ENCODE results near the gene C13orf42.
"Not testable (repeated sequence)": the region's sequence is repeated elsewhere in the genome, so short reads cannot be mapped to it uniquely, and the experiment has no call there.

The C13orf42 gene

GRCh38 chr13:51120873-51121272 lies 9.8 kb upstream of the C13orf42 start:
- not testable (repeated sequence) for DNase-seq (ENCODE audit: low read depth)

GRCh38 chr13:51118809-51119431 lies 7.8 kb upstream of the C13orf42 start:
- DNase-seq (ENCODE audit: low read depth) = no peak

GRCh38 chr13:51113969-51114368 lies 2.9 kb upstream of the C13orf42 start:
- no peak for DNase-seq (ENCODE audit: low read depth)

GRCh38 chr13:51113186-51113881 lies 2.3 kb upstream of the C13orf42 start:
- DNase-seq (ENCODE audit: low read depth) = no peak

- no peak for DNase-seq (ENCODE audit: low read depth)
Observed at GRCh38 chr13:51112771-51113170, 1.7 kb upstream of the C13orf42 start.

GRCh38 chr13:51111997-51112396 lies 923 bp upstream of the C13orf42 start:
- no peak for DNase-seq (ENCODE audit: low read depth)

- no peak for DNase-seq (ENCODE audit: low read depth)
Observed at GRCh38 chr13:51107996-51108395, 3.1 kb downstream of the C13orf42 start.

GRCh38 chr13:51105046-51105445 lies 6.0 kb downstream of the C13orf42 start:
- DNase-seq (ENCODE audit: low read depth) = no peak

GRCh38 chr13:51101636-51102235 lies 9.3 kb downstream of the C13orf42 start:
- no peak for DNase-seq (ENCODE audit: low read depth)

GRCh38 chr13:51097353-51098043 lies 13.6 kb downstream of the C13orf42 start:
- DNase-seq (ENCODE audit: low read depth) = no peak

- DNase-seq (ENCODE audit: low read depth) = no peak
Observed at GRCh38 chr13:51096131-51096530, 14.9 kb downstream of the C13orf42 start.

GRCh38 chr13:51093574-51093973 lies 17.5 kb downstream of the C13orf42 start:
- DNase-seq (ENCODE audit: low read depth) = no peak

GRCh38 chr13:51091839-51092238 lies 19.2 kb downstream of the C13orf42 start:
- no peak for DNase-seq (ENCODE audit: low read depth)

GRCh38 chr13:51083706-51084105 lies 27.4 kb downstream of the C13orf42 start:
- no peak for DNase-seq (ENCODE audit: low read depth)

GRCh38 chr13:51080478-51081065 lies 30.5 kb downstream of the C13orf42 start:
- not testable (repeated sequence) for DNase-seq (ENCODE audit: low read depth)

- no peak for DNase-seq (ENCODE audit: low read depth)
Observed at GRCh38 chr13:51071493-51071892, 39.6 kb downstream of the C13orf42 start.

- peak; percentile 59 for DNase-seq (ENCODE audit: low read depth)
Observed at GRCh38 chr13:51070005-51070649, 40.9 kb downstream of the C13orf42 start.

GRCh38 chr13:51068501-51068900 lies 42.6 kb downstream of the C13orf42 start:
- no peak for DNase-seq (ENCODE audit: low read depth)

- no peak for DNase-seq (ENCODE audit: low read depth)
Observed at GRCh38 chr13:51067706-51068105, 43.4 kb downstream of the C13orf42 start.

GRCh38 chr13:51067210-51067701 lies 43.8 kb downstream of the C13orf42 start:
- no peak for DNase-seq (ENCODE audit: low read depth)

GRCh38 chr13:51066091-51066831 lies 44.8 kb downstream of the C13orf42 start:
- no peak for DNase-seq (ENCODE audit: low read depth)
